Glomerular endothelial cell (primary cell): Measurements from ENCODE around the gene SREBF1. TPM values are rescaled to one million over a fixed set of nuclear protein-coding genes. Genes with fewer than 3 reads are reported as not detected.

Source experiments
- DNase-seq: peaks from one replicate; pipeline ENCODE4 v3.0.0-alpha.2; 2011; ENCODE audit warnings: low read depth, low spot score; ENCODE audit errors: extremely low read depth
- total RNA-seq: library from RNA; depleted of rRNA; stranded (reverse); fragments of >200 nt; gene quantifications from 2 replicates; pipeline ENCODE4 v1.2.3, GENCODE V29; 2015

Gene SREBF1
- total RNA-seq, 1 donor from 2014 or later, result 121 TPM

- no peak for DNase-seq
Measured at GRCh38 chr17:17766077-17766743, 70.6 kb downstream of the SREBF1 start.

- DNase-seq, result no peak
Measured at GRCh38 chr17:17765359-17766076, 71.3 kb downstream of the SREBF1 start.

- no peak for DNase-seq
Measured at GRCh38 chr17:17763734-17764133, 73.1 kb downstream of the SREBF1 start.

- no peak for DNase-seq
Measured at GRCh38 chr17:17763136-17763535, 73.7 kb downstream of the SREBF1 start.

- DNase-seq, result no peak
Measured at GRCh38 chr17:17762744-17763105, 74.1 kb downstream of the SREBF1 start.

Other genes starting within 250 kb of the SREBF1 start
- 27.1 and 35.7 TPM in 2 replicates for gene PEMT, start 245.3 kb downstream of the SREBF1 start, total RNA-seq
- 38.1 and 64.9 TPM in 2 replicates for gene RAI1, start 155.5 kb downstream of the SREBF1 start, total RNA-seq
- gene TOM1L2, start 135.4 kb upstream of the SREBF1 start, total RNA-seq, result 33.7 and 34.9 TPM in 2 replicates
- gene DRC3, start 135.9 kb upstream of the SREBF1 start, total RNA-seq, result 0.34 and 0.47 TPM in 2 replicates
- 20.6 and 27.1 TPM in 2 replicates for gene ATPAF2, start 202.2 kb upstream of the SREBF1 start, total RNA-seq
- gene GID4, start 202.4 kb upstream of the SREBF1 start, total RNA-seq, result 12.4 and 17.9 TPM in 2 replicates